Upper lobe of right lung (tissue), 1 donor: ENCODE data around the gene NIT1. TPM values are rescaled to one million over a fixed set of nuclear protein-coding genes. Genes with fewer than 3 reads are reported as not detected.

ENCODE experiments used
- ATAC-seq: fragments of 200-7000 bp; cut with Tn5 transposase; one replicate; pipeline ENCODE4 v1.9.1; 2020; ENCODE audit warnings: mild to moderate bottlenecking, moderate library complexity
- DNase-seq: peaks from one replicate; pipeline ENCODE4 v3.0.0-alpha.2; 2020
- H3K27ac ChIP-seq: fragments of 200-600 bp; one replicate; pipeline ENCODE4 v1.8.0; 2022
- H3K27me3 ChIP-seq: fragments of 200-600 bp; one replicate; pipeline ENCODE4 v1.8.0; 2022; ENCODE audit warnings: mild to moderate bottlenecking
- H3K36me3 ChIP-seq: fragments of 200-600 bp; one replicate; pipeline ENCODE4 v1.8.0; 2022
- H3K4me1 ChIP-seq: fragments of 200-600 bp; one replicate; pipeline ENCODE4 v1.8.0; 2022
- H3K4me3 ChIP-seq: fragments of 200-600 bp; one replicate; pipeline ENCODE4 v1.8.0; 2022; ENCODE audit warnings: mild to moderate bottlenecking
- H3K9me3 ChIP-seq: fragments of 200-600 bp; one replicate; pipeline ENCODE4 v1.8.0; 2022
- intact Hi-C: fragments of 100-400 bp; cut with DNase I; formaldehyde crosslinking; loops from one replicate; pipeline ENCODE4 v1.11.0; 2022
- total RNA-seq: library from RNA; stranded (reverse); fragmentation: NEBNext Ultra II Directional; extraction: Animal tissue kit (Norgen Biotek cat#: 25700); gene quantifications from one replicate; pipeline ENCODE4 v1.2.1, GENCODE V29; 2021
- TF ChIP-seq, protein P1 (sequence below): fragments of 200-600 bp; IDR thresholded peaks from one replicate; pipeline ENCODE4 v1.8.0; 2022; ENCODE audit warnings: antibody characterized with exemption
- donor health status: DM: no; HTN: yes; CAD: no; lungs with severe emphysema.

Gene NIT1
- total RNA-seq, 1 donor from 2014 or later, result 42.1 TPM

DNA sequence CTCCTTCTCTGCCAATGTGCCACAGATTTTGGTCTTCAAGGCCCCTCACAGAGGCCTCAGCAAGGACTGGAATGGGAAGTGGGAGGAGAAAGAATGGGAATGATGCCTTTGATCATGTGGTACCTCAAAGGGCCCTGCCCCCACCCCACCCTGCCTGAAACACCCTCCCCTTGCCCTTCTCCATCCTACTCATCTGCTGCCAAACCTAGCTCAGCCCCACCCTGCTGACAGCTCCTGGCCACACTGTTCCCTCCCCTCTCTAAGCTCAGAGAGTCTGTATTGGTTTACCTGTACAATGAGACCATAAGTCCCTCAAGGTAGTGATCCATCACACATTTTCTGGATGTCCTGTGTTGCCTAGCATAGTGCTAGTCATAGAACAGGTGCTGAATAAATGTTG is 41.5 kb upstream of the NIT1 start:
- H3K36me3 ChIP-seq, result no peaks in the 10 kb centered on the region
- no peaks in the 10 kb centered on the region for H3K9me3 ChIP-seq
- TF ChIP-seq, protein P1, sequence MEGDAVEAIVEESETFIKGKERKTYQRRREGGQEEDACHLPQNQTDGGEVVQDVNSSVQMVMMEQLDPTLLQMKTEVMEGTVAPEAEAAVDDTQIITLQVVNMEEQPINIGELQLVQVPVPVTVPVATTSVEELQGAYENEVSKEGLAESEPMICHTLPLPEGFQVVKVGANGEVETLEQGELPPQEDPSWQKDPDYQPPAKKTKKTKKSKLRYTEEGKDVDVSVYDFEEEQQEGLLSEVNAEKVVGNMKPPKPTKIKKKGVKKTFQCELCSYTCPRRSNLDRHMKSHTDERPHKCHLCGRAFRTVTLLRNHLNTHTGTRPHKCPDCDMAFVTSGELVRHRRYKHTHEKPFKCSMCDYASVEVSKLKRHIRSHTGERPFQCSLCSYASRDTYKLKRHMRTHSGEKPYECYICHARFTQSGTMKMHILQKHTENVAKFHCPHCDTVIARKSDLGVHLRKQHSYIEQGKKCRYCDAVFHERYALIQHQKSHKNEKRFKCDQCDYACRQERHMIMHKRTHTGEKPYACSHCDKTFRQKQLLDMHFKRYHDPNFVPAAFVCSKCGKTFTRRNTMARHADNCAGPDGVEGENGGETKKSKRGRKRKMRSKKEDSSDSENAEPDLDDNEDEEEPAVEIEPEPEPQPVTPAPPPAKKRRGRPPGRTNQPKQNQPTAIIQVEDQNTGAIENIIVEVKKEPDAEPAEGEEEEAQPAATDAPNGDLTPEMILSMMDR, result no peak
- ATAC-seq (no peak), DNase-seq (no peak)
- no peak overlapping the region for H3K4me3 ChIP-seq
- H3K4me1 ChIP-seq, result no peaks in the 10 kb centered on the region
- no peaks in the 10 kb centered on the region for H3K27me3 ChIP-seq
- intact Hi-C loops, result no loop called here
- no peak overlapping the region for H3K27ac ChIP-seq

DNA sequence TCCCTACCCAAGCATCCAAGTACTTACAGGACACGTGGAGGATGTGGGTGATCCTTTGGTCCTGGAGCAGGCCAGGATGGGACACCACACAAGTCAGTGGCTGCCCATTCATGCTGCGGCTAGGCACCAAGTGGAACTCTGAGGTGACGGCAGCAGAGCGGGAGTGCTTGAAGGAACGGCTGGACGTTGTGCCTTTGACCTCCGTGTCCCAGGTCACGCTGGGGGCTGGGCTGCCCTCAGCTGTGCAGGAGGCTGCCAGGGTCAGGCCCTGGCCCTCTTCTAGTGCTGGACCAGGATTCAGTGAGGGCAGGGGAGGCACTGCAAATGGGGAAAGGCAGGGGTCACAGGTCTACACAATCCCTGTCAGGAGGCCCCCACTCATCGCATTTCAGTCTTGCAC is 40.5 kb upstream of the NIT1 start:
- Histone ChIP-seq H3K36me3 (no peaks in the 10 kb centered on the region), H3K9me3 (no peaks in the 10 kb centered on the region), H3K27ac (no peak overlapping the region), H3K4me1 (no peaks in the 10 kb centered on the region), H3K27me3 (no peaks in the 10 kb centered on the region), H3K4me3 (no peak overlapping the region)
- intact Hi-C loops, result no loop called here
- no peak for DNase-seq
- ATAC-seq, result no peak
- TF ChIP-seq, protein P1, result no peak

GRCh38 chr1:161079436-161080110 is 38.3 kb upstream of the NIT1 start:
- Histone ChIP-seq H3K36me3 (no peaks in the 10 kb centered on the region), H3K27me3 (no peaks in the 10 kb centered on the region), H3K9me3 (no peaks in the 10 kb centered on the region), H3K4me3 (no peak overlapping the region), H3K4me1 (peaks cover 13% of the 10 kb centered on the region), H3K27ac (no peak overlapping the region)
- DNase-seq, result no peak
- TF ChIP-seq, protein P1, result no peak
- no peak for ATAC-seq
- intact Hi-C loops, result no loop called here

GRCh38 chr1:161080441-161081405 is 37.2 kb upstream of the NIT1 start:
- H3K36me3 ChIP-seq, result no peaks in the 10 kb centered on the region
- TF ChIP-seq, protein P1, result no peak
- no peaks in the 10 kb centered on the region for H3K27me3 ChIP-seq
- no peak overlapping the region for H3K4me3 ChIP-seq
- peaks cover 13% of the 10 kb centered on the region for H3K4me1 ChIP-seq
- H3K9me3 ChIP-seq, result no peaks in the 10 kb centered on the region
- H3K27ac ChIP-seq, result no peak overlapping the region
- intact Hi-C loops, result no loop called here
- ATAC-seq (no peak), DNase-seq (no peak)

DNA sequence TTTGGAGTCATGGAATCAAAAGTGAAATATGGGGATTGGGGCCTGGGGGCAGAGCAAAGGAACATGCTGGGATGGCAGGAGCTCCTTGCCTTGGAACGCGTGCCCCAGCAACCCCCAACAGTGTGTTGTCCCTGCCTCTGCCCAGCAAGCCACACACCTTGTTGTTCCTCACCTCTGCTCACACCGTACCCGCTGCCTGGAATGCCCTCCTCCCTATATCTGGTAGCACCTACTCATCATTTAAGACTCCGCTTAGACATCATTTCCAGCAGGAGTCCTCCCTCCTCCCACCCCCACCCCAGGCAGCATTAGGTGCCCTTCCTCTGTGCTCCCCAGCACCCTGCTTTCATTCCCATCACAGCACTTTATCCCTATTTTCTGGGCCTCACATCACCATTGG is 36.4 kb upstream of the NIT1 start:
- no peak for DNase-seq
- intact Hi-C loops, result no loop called here
- Histone ChIP-seq H3K27ac (no peak overlapping the region), H3K36me3 (no peaks in the 10 kb centered on the region), H3K27me3 (no peaks in the 10 kb centered on the region), H3K9me3 (no peaks in the 10 kb centered on the region), H3K4me3 (no peak overlapping the region), H3K4me1 (peaks cover 13% of the 10 kb centered on the region)
- ATAC-seq, result no peak
- TF ChIP-seq, protein P1, result no peak
